Measurements from ENCODE around the gene FOXC1.

Gene FOXC1

DNA sequence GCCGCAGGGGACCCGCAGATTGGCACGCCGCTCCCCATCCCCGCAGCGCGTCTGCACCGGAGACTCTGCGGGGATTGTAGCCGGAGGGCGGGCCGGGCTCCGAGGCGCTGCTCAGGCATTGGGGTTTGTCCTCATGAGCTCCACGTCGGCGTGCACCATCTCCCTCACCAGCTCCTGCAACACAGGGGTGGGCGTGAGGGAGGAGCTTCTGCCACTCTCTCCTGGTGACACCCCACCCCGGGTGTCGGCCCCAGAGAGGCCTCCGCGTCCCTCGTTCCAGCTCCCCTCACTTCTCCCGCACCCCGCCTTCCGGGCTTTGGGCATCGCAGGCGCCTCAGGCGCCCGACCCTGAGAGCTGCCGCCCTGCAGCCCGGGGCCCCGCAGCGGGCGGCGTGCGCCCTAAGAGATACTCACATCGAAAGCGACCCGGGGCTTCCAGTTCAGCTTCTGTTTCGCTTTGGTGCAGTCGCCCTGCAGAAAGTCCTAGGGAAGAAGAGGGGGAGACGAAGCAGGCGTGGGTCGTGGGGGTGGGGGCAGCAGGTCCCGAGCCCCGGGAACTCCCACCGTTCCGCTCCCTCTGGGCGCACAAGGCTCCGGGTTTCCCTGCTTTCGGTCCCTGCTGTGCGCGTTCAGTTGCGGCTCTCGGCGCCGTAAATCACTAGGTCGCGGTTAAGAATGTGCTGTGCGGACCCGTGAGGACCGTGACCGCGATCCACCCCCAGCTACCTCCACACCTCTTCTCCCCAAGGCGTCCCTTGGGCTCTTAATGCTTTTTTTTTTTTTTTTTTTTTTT lies 14.5 kb downstream of the FOXC1 start:
- no peak for DNase-seq (ENCODE audit: low read depth)

DNA sequence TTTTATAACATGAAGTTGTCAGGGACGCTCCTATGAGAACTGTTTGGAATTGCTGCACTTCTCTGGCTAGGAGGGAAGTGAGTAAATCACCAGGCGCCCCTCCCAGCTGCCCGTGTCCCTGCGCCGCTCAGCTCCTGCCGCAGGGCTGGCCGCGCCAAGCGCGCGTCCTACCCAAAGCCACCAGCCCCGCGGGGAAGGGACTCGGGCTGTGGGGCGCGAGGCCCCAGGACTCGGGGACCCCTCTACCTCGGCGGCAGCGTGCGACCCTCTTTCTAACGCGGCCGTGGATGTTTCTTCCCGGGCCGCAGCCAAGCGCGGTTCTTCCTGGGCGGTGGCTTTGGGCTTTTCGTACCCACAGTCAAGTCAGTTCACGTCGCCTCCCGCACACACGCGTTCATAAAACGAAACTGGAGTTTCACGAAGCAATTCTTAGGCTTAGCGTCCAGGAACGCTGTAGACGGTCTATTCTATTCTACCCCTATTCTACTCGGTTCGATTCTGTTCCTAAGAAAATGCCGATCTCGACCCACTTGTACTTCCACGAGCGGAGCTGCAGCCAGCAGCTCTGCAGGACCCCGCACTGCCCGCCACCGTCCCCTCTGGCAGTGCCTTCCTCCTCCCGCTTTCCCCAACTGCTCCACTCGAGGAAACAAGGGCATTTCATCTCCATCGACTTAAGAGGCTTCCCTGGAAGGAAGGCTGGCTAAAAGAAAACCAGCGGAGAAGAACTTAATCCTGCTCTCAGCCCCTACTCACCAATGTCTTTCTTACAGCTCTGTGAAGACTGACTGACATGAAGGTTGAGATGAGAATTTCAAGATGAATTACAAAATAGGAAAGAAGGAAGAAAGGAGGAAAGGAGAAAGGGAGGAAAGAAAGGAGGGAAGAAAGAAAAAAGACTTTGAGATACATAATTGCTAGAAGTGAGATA lies 15.4 kb downstream of the FOXC1 start:
- DNase-seq (ENCODE audit: low read depth), result no peak

DNA sequence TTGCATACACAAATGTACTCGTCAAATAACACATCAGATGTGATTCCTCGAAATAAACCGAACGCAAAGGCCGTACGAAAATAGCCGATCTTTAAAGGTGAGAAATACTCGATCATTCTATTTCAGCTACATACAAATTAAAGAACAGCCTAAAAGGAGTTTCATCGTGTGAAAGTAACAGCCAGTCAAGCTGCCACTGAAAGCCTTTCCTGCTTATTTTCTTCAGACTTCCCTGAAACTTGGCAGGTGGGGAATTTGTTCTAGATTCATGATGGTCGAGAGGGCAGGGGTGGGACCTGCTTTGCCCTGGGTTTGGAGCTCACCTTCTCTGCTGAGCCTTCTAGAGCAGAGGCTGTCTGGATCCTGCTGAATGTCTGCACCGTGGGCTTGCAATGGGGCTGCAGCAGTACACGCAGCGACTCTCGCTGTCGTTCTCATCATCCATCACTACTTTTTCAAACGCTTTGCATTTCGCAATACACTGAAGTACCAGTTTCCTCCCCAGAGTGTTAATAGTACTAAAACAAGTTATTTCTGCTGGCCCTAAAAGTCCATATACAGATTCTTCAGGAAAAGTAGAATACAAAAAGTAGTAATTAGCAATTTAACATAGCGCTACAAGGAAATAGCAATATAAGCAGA lies 16.2 kb downstream of the FOXC1 start:
- no peak for DNase-seq (ENCODE audit: low read depth)

DNA sequence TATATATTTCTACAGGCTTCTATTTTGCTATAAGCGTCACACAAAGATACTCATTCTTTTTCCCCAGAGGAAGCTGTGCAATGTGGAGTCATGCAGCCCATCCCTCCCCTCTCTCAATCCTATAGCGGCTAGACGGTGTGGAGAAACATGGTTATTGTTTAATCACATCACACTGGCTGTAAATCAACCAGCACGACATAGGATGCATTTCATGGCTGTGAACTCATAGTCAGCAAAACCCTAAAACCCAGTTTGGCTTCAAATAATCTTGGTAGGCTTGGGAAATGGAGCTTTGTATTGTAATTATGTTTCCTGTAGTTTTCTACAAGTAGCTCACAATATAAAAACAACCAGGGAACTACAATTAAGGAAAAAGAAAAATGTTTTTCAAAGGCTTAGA lies 16.8 kb downstream of the FOXC1 start:
- DNase-seq (ENCODE audit: low read depth), result no peak

DNA sequence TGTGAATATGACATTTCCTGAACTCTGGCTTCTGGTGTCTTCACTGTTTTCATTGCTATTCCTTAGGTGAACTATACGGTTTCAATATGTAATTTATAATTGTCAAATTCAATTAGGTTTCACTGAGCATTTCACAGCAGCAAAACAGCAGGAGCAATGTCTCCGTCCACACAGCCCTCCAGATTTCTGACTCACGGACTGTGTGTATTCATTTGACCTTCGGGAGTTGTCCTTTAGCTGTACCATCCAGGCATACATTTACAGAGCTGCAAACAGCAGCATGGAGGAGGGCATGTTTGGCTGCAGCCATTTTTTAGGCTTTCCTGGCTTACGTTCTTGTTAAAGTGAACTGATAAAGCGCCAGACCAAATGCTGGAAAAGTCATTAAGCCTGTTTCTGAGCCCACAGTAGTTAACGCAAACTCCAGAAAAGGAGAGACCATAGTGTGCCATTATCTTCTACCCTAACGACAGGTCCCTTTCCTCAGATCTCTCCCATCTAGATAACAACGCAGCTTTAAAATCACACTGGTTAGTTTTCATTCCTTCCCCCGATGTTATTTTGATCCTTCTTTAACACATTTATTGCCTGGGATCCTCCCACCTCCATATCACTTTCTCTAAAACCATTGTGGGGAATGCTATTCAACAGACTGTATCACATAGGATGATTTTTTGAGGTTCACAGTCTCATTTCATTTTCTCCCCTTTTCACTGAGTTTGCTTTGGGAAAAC lies 18.3 kb downstream of the FOXC1 start:
- no peak for DNase-seq (ENCODE audit: low read depth)

DNA sequence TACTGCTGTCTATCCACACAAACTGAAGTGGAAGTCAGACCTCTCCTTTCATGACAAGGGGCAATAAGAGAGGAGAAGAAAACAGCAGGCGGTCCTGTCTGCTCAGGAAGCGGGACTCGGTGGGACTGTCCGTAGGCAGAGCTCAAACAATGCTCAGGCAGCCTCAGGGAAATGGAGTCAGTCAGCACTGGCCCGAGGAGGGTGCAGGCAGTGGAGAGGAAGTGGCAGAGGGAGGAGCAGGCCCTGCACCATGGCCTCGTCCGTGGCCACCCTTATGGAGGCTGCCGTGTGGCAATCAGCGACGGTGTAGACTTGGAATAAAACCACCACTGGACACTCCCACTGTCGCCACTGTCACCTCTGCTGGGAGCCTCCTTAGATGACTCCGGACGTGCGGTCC lies 19.6 kb downstream of the FOXC1 start:
- DNase-seq (ENCODE audit: low read depth), result no peak

DNA sequence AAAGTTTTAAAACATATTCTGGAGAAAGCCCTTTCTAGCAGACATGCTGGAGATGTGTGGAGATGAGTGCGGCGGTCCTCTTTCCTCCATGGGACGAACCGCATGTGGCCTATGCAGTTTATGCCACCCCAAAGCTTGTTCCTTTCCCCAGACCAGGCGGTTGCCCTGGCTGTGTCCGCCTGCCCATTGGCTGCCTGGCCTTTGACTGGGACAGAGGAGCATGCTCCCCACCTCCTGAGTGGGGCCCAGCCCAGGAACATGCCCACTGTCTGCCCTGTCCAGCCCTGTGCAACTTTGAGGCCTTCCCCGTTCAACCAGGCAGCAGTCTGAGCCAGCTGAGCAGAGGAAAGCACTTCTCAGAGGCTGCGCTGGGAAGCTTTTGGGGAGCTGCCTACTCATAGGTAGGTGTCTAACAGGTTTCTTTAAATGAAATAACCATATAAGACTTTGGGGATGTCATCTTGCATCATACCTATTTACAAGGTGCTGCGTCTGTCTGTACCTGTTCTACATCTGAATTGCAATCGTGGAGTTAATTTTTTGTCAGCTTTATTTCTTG lies 20.6 kb downstream of the FOXC1 start:
- DNase-seq (ENCODE audit: low read depth), result no peak

DNA sequence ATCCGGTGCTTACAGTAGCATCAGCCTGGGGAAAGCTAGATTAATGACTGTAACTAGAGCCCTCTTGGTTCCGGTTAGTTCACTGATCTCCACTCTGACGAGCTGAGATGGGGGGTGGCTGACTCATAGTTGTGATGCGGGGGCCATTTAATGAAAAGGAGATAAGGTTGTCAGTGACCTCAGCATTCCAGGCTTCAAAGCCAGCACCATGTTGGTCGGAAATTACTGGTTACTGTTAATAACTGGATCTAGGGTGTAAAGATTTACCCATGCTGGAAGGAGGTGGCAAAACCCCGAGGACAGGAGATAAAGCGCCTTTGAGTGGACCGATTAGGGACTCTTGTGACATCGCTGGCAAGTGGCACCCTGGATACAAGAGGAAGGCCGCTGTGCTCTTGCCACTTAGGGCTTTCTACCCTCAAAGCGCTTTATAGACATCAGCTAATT lies 21.1 kb downstream of the FOXC1 start:
- no peak for DNase-seq (ENCODE audit: low read depth)

DNA sequence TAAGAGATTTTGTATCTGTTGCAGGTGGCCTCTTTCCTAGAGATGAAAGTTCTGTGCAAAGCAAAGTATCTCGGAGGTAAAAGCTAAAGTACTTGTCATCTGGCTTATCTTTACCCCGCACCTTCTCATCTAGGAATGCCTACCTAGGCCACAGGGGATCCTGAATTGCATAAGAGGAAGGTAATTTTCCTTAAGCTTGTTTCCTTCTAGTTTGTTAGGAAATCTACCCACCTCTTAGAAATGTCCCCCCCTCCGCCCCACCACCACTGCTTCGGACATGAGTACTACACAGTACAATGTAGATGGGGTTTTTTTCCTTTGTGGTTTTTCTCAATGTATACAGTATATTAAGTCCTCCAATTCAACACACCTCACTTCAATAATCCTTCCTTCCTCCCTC lies 21.5 kb downstream of the FOXC1 start:
- DNase-seq (ENCODE audit: low read depth), result no peak

DNA sequence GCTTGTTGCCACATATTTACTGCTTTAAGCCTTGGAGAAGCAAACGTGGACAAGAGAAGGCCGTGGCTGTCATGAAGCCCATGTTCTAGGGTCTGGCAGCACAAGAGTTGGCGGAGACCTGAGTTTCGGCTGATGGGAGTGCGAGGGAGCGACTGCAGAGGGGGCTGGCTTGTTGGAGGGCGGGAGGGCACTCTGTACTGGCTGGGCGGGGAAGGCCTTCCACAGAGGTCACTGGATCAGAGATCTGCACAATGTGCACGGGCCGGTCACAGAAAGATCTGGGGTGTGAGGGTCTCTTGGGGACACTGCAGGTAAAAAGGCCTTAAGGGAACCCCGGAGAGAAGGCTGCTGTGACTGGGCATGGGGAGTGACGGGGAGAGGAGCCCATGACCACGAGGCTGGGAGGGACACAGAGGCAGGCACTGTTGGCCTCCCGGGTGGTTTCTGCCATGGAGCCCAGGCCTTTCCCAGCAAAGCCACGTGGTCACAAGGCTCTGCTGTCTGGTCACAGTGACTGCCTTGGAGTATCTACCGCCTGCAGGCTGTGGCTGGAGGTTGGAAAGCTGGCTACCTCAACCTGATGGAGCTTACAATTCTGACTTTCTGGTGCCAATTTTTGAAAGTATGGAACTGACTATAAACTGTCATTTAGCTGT lies 23.8 kb downstream of the FOXC1 start:
- DNase-seq (ENCODE audit: low read depth), result no peak

DNA sequence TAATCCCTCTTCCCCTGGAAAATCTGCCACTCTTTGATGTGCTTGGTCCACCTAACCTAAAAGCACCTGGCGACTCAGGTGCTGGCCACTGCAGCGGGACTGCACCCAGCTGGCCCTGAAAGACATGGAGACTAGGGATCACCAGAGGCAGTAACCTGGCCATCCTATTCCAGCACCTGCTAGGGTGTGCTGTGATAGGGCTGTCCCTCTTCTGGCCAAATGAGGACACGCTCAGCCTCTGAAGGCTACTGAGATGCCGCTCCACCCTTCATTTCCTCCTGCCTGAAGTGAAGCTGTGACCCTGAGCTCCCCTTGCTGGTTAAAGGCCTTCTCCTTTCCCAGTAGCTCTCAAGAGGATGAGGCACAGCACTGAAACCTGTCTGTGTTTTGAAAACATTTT lies 24.4 kb downstream of the FOXC1 start:
- no peak for DNase-seq (ENCODE audit: low read depth)

DNA sequence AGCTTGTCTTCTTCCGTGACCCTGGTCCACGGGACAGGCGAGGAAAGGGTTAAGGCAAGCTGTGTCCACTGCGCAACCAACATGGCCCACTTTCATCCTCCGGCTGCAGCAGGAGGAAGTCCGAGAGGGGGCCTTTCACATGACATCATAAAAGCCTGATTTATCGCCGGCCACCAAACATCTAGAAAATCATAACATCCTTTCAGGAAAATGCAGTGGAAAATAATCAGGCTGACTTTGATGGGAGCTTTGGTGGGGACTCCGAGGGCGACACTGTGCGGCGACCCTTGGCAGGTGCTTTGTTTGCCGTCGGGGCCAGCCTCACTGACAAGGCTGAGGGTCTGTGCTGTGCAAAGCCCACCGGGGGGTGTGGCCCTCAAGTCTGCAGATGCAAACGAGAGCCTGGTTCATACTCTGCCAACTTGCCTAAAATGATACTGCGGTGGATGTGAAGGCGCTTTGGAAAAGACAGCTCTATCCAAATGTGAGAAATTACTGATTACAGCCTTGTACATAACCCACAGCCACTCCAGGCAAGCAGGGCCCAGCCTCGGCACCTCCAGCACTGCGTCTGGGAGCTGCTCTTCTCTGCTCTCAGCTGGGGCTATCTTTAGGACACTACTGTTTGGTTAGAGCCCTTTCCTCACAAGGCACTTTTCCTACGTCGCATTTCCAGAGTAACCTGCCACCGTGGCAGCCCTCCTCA lies 25.7 kb downstream of the FOXC1 start:
- no peak for DNase-seq (ENCODE audit: low read depth)

DNA sequence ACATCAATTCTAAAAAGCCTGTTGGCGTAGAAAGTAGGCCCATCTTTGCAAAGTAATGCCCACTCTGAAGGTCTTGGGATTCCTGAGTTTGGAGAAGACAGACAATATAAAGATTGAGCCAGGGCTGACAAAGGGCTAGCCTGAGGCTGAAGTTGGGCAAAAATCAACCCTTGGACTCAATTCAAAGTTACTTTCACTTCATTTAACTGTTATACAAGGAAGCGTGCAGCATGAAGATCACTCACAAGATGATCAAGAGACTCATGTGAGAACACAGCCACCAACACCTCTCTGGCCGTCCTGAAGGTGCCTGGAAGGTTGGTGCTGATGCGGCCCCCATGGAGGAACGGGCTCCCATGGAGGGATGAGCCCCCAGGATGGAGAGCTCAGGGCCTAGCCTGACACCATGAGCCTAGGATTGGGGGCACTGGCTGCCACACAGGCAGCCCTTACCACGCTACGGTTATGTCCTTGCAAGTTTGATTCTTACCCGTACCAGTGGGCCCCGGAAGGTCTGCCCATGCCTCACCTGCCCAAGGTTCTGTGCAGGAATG lies 26.6 kb downstream of the FOXC1 start:
- DNase-seq (ENCODE audit: low read depth), result no peak

DNA sequence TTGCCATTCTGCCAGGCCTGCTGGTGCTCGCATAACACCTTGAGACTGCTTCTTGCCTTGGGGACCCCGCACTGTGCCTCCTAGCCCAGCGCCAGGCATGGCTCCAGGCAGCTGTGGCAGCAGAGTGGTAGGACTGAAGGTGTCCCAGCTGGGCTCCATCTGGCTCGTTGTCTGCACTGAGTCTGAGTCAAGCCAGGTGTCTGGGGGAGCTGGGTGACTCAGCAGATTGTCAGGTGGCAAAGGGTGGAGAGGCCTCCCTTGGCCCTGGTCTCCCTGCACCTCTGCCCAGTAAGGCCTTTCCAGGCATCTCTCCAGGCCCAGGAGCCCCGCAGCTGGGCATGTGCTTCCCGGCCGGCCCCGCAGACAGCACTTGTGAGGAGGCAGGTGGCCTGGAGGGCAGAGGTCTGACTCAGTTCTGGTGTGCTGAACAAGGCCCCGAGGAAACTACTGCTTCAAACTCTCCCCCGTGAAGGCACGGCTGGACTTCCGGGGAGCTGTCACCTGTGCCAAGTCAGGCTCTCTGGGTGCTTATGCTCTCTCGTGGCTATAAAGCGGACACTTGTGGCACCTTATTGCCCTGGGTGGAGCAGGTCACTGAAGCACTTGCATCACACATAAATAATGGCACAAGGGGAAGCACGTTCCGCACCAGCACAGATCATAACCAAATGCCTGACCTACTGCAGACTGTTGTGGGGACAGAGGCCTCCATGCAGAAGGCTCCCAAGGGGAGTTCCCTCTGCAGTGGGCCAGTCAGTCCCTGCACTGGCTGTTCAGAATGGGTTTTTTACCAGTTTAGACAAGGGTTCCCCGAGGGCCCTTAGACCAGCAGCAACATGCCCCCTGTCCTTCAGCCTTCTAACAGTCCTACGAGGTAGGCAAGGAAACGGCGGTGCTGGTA lies 27.5 kb downstream of the FOXC1 start:
- no peak for DNase-seq (ENCODE audit: low read depth)

DNA sequence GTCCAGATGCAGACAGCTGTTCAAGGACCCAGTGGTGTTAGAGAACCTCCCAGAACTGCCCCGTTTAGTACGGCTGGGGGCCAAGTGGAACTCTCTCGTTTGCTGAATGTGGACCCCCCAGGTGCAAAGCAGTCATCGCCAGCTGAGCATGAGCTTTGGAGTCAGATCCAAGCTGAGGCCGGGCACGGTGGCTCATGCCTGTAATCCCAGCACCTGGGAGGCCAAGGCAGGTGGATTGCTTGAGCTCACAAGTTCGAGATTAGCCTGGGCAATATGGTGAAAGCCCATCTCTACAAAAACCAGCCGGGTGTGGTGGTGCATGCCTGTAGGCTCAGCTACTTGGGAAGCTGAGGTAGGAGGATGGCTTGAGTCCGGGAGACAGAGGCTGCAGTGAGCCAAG lies 29.7 kb downstream of the FOXC1 start:
- no peak for DNase-seq (ENCODE audit: low read depth)

DNA sequence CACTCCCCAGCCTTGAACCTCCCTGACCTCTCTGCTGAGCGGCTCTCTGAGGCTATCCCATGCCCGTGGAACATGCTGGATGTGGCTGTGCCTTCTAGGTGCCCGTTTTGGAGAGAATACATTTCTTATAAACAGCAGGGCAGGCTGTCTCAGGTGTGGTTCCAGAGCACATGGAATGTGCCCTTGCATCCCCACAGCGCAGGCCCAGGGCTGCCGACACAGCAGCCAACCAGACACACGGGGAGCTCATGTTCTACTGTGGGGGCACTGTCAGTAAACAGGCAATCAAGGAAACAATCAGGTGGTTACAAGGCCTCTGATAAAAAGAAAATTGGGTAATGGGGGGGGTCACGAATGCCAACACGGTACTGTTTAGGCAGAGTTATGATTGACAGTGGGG lies 30.8 kb downstream of the FOXC1 start:
- DNase-seq (ENCODE audit: low read depth), result no peak

DNA sequence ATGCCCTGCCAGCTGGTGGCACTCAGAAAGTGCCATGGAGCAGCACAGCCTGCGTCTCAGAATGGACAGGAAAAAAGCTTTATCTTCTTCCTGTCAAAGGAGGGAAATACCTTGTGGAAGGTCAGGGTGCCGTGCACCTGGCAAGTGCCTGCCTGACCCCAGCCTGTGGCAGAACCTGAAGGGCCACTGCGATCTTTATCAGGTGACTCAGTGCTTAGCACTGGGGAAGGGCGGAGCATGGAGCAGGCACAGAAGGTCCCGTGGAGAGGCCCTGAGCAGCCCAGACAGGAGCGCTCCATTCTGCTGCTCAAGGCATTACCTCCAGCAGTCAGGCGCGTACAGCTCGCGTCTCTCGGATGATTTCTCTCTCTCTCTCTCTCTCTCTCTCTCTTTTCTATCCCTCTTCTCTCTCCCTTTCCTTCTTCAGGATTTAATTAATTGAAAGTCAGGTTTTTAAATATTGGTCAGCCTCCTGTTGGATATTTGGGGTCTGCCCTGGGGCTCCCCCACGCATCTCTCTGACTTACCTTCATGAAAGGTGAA lies 31.7 kb downstream of the FOXC1 start:
- no peak for DNase-seq (ENCODE audit: low read depth)

DNA sequence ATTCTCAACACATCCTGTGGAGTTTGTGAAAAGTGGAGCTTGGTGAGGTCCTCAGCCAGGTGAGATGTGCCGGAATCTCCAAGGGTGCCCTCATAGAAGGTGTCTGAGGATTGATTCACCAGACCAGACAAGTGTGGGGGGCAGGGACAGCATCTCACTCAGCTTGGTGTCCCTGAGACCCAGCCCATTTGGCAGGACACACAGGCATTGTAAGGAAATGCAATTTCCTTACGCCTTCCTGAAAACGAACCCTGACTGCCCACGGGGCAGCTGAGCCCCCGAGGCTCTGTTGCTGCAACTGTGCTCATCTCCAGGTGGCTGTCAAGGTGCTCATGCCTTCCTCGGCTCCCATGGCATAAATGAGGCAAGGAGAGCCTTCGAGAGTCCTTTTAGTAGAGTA lies 33.4 kb downstream of the FOXC1 start:
- no peak for DNase-seq (ENCODE audit: low read depth)
